Caco-2 (cell line): ENCODE data around the gene PHKB. TPM values are rescaled to one million over a fixed set of nuclear protein-coding genes. Genes with fewer than 3 reads are reported as not detected.
A peak's percentile ranks its signal among the peaks of the same experiment; 100 is the strongest.

Experiments used
- BruUV-seq: library from RNA; stranded (reverse); fragments of 400-500 nt; replicated peaks from 2 replicates; lab custom pipeline; 2021; lab: Mats Ljungman, UMichigan
- CTCF ChIA-PET: fragments of 300-600 bp; sonication (Branson Sonifier 250); formaldehyde crosslinking; loops from one replicate; lab custom pipeline; 2022; ENCODE audit warnings: antibody characterized with exemption; lab: Charles Lee
- POLR2A ChIA-PET: fragments of 300-600 bp; sonication (Branson Sonifier 250); formaldehyde crosslinking; loops from one replicate; lab custom pipeline; 2022; ENCODE audit warnings: antibody characterized with exemption; lab: Charles Lee
- DNase-seq, 2 experiments: peaks; one replicate each; pipeline versions ENCODE4 v3.0.0 to v3.0.0-alpha.2; 2020 to 2022
- H3K27me3 ChIP-seq: replicated peaks from 2 replicates; pipeline ENCODE4 v1.6.0; 2011; ENCODE audit warnings: low read length; ENCODE audit not compliant: control insufficient read depth, insufficient read depth
- H3K36me3 ChIP-seq: 2 replicates; pipeline ENCODE4 v1.5.1; 2011; ENCODE audit warnings: low read length; ENCODE audit not compliant: control insufficient read depth, insufficient read depth
- H3K4me1 ChIP-seq: fragments of 250-450 bp; sonication (Bioruptor Pico); 2 replicates; pipeline ENCODE4 v1.5.1; 2020; ENCODE audit warnings: mild to moderate bottlenecking
- H3K4me3 ChIP-seq: 2 replicates; pipeline ENCODE4 v1.5.1; 2011; ENCODE audit warnings: low read depth, mild to moderate bottlenecking, control low read depth, low read length
- H3K9me3 ChIP-seq: fragments of 250-450 bp; sonication (Bioruptor Pico); 2 replicates; pipeline ENCODE4 v1.5.1; 2020; ENCODE audit warnings: mild to moderate bottlenecking, moderate library complexity
- H3K27ac Mint-ChIP-seq: one replicate; pipeline ENCODE4 v1.8.0; 2022; ENCODE audit warnings: mixed read lengths; ENCODE audit not compliant: unreplicated experiment
- H3K27me3 Mint-ChIP-seq: one replicate; pipeline ENCODE4 v1.8.0; 2022; ENCODE audit warnings: mixed read lengths; ENCODE audit not compliant: insufficient read depth, unreplicated experiment
- H3K36me3 Mint-ChIP-seq: one replicate; pipeline ENCODE4 v1.8.0; 2022; ENCODE audit warnings: mild to moderate bottlenecking, mixed read lengths; ENCODE audit not compliant: insufficient read depth, unreplicated experiment
- H3K4me1 Mint-ChIP-seq: one replicate; pipeline ENCODE4 v1.8.0; 2022; ENCODE audit warnings: low read depth, mixed read lengths; ENCODE audit not compliant: unreplicated experiment
- H3K4me3 Mint-ChIP-seq: one replicate; pipeline ENCODE4 v1.8.0; 2022; ENCODE audit warnings: mild to moderate bottlenecking, moderate library complexity, mixed read lengths; ENCODE audit not compliant: unreplicated experiment
- H3K9me3 Mint-ChIP-seq: one replicate; pipeline ENCODE4 v1.8.0; 2022; ENCODE audit warnings: mixed read lengths; ENCODE audit not compliant: unreplicated experiment
- intact Hi-C: fragments of 100-400 bp; cut with micrococcal nuclease; formaldehyde crosslinking; loops from one replicate; pipeline ENCODE4 v1.10.0; 2022; ENCODE audit not compliant: unreplicated experiment
- total RNA-seq: library from RNA; stranded (reverse); gene quantifications from 2 replicates; pipeline ENCODE4 v1.2.3, GENCODE V29; 2022
- TF ChIP-seq, protein P1 (sequence below), 2 experiments: fragments of 200-600 bp in 1 of 2; IDR thresholded peaks; 1 replicate in 1 of 2; 2 replicates in 1 of 2; pipeline versions ENCODE4 v1.5.1 to v1.8.0; 2011 to 2022; ENCODE audit warnings: antibody characterized with exemption in 1 of 2, control low read depth in 1 of 2, inconsistent platforms in 1 of 2, low read depth in 1 of 2, low read length in 1 of 2, mild to moderate bottlenecking in 1 of 2, moderate library complexity in 1 of 2; ENCODE audit not compliant: insufficient read depth in 1 of 2, severe bottlenecking in 1 of 2, unreplicated experiment in 1 of 2

Gene PHKB
- total RNA-seq, 1 experiment from 2014 or later, result 74.2 TPM

- H3K4me3 Mint-ChIP-seq, result no peak overlapping the region
- no peaks in the 10 kb centered on the region for H3K27me3 Mint-ChIP-seq
- no peaks in the 10 kb centered on the region for H3K27me3 ChIP-seq
- intact Hi-C loops, result no loop called here
- H3K4me1 Mint-ChIP-seq, result peaks cover 12% of the 10 kb centered on the region
- H3K9me3 ChIP-seq, result no peaks in the 10 kb centered on the region
- DNase-seq, result no peak
- peaks cover 10% of the 10 kb centered on the region for H3K4me1 ChIP-seq
- H3K36me3 Mint-ChIP-seq, result peaks cover 7% of the 10 kb centered on the region
- ChIA-PET POLR2A (no interaction called here), CTCF (no interaction called here)
- no peaks in the 10 kb centered on the region for H3K9me3 Mint-ChIP-seq
- no peak overlapping the region for H3K4me3 ChIP-seq
- no TSS peak for BruUV-seq
- TF ChIP-seq, protein P1, sequence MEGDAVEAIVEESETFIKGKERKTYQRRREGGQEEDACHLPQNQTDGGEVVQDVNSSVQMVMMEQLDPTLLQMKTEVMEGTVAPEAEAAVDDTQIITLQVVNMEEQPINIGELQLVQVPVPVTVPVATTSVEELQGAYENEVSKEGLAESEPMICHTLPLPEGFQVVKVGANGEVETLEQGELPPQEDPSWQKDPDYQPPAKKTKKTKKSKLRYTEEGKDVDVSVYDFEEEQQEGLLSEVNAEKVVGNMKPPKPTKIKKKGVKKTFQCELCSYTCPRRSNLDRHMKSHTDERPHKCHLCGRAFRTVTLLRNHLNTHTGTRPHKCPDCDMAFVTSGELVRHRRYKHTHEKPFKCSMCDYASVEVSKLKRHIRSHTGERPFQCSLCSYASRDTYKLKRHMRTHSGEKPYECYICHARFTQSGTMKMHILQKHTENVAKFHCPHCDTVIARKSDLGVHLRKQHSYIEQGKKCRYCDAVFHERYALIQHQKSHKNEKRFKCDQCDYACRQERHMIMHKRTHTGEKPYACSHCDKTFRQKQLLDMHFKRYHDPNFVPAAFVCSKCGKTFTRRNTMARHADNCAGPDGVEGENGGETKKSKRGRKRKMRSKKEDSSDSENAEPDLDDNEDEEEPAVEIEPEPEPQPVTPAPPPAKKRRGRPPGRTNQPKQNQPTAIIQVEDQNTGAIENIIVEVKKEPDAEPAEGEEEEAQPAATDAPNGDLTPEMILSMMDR (IDR thresholded peaks at IDR 0.05; ENCODE audit: insufficient read depth in 1 of 2, low read depth in 1 of 2, low read length in 1 of 2, severe bottlenecking in 1 of 2, unreplicated experiment in 1 of 2), result no peak
- H3K36me3 ChIP-seq, result no peaks in the 10 kb centered on the region
- no peak overlapping the region for H3K27ac Mint-ChIP-seq
Measured at GRCh38 chr16:47724115-47724785, 263.1 kb downstream of the PHKB start.

DNA sequence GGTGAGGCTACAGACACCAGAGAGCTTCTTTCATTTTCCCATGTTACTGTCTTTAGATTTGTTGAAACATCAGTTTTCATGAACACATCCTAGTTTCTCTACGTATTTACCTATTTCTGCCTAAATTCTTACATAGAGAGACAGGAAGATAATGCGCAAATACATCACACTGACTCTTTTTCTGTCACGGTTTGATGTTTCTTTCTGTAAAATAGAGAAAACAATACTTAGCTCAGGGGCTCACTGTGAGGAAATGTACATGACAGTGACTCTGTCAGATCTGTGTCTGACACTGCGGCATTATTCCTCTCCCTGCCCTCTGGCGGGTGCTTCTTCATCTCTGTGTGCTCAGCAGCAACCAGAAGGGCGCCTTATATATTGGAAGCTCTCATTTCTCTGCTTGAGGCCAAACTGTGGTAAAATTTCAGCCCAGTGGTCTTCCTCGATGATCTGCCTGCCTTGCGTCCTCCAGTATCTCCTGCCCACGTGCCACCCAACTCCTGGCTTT is 264.1 kb downstream of the PHKB start:
- Histone ChIP-seq H3K4me1 (peaks cover 10% of the 10 kb centered on the region), H3K9me3 (no peaks in the 10 kb centered on the region), H3K4me3 (no peak overlapping the region), H3K27me3 (no peaks in the 10 kb centered on the region), H3K36me3 (no peaks in the 10 kb centered on the region)
- H3K4me3 Mint-ChIP-seq, result no peak overlapping the region
- CTCF ChIA-PET, result no interaction called here
- TF ChIP-seq, protein P1 (IDR thresholded peaks at IDR 0.05; ENCODE audit: insufficient read depth in 1 of 2, low read depth in 1 of 2, low read length in 1 of 2, severe bottlenecking in 1 of 2, unreplicated experiment in 1 of 2), result no peak
- H3K4me1 Mint-ChIP-seq, result peaks cover 12% of the 10 kb centered on the region
- H3K27ac Mint-ChIP-seq, result peak overlapping the region; percentile 94
- POLR2A ChIA-PET, result no interaction called here
- BruUV-seq, result no TSS peak
- DNase-seq, result no peak
- H3K9me3 Mint-ChIP-seq, result no peaks in the 10 kb centered on the region
- no peaks in the 10 kb centered on the region for H3K27me3 Mint-ChIP-seq
- intact Hi-C loops, result no loop called here
- peaks cover 7% of the 10 kb centered on the region for H3K36me3 Mint-ChIP-seq

DNA sequence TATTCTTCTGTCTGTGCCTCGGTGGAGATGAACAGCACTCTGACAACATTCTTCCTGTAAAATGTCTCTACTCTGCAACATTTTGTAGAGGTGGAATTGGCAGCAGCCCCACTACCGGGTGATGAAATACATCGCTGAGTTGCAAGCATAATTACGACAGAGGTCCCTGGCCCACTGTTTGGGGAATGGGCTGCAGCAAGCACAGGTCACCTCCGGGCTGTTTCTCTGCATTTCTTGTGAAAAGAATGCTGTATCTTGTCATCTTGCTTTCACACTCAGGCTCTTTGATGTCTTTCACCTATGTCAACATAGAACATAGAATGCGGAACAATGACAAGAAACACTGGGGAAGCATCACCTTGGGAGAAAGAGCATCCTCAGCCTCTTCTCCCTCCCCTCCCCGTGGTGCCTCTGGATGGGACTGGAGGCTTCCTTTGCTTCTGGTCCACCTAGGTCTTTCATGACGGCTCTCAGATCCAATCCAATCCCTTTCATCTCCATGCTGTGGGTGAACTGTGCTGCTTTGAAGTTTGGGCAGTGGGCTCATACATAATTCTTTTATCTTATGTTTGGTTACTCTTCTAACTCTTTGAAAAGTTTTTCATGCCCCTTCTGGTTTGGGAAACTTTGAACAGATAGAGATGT is 265.0 kb downstream of the PHKB start:
- Mint-ChIP-seq H3K27ac (peak overlapping the region; percentile 94), H3K4me3 (peak overlapping the region; percentile 28), H3K36me3 (peaks cover 7% of the 10 kb centered on the region), H3K4me1 (peaks cover 12% of the 10 kb centered on the region), H3K27me3 (no peaks in the 10 kb centered on the region), H3K9me3 (no peaks in the 10 kb centered on the region)
- BruUV-seq, result no TSS peak
- TF ChIP-seq, protein P1 (IDR thresholded peaks at IDR 0.05; ENCODE audit: insufficient read depth in 1 of 2, low read depth in 1 of 2, low read length in 1 of 2, severe bottlenecking in 1 of 2, unreplicated experiment in 1 of 2), result no peak
- Histone ChIP-seq H3K4me3 (no peak overlapping the region), H3K36me3 (no peaks in the 10 kb centered on the region), H3K4me1 (peaks cover 10% of the 10 kb centered on the region), H3K9me3 (no peaks in the 10 kb centered on the region), H3K27me3 (no peaks in the 10 kb centered on the region)
- intact Hi-C loops, result no loop called here
- POLR2A ChIA-PET, result no interaction called here
- CTCF ChIA-PET, result no interaction called here
- DNase-seq, result peak; percentile 67
